Measurements from ENCODE around the gene EMP3.
"Not testable (repeated sequence)": the region's sequence is repeated elsewhere in the genome, so short reads cannot be mapped to it uniquely, and the experiment has no call there.

Gene EMP3

GRCh38 chr19:48370955-48371354, 45.6 kb downstream of the EMP3 start:
- no peak overlapping the region for H3K4me3 ChIP-seq (ENCODE audit: control insufficient read depth, low read depth, low read length)
- no peak for TF ChIP-seq CTCF (conservative IDR thresholded peaks at IDR 0.05; ENCODE audit: control insufficient read depth, insufficient read depth, low read depth, low read length)
- DNase-seq (ENCODE audit: low read depth) = no peak

- TF ChIP-seq CTCF (conservative IDR thresholded peaks at IDR 0.05; ENCODE audit: control insufficient read depth, insufficient read depth, low read depth, low read length) = no peak
- H3K4me3 ChIP-seq (ENCODE audit: control insufficient read depth, low read depth, low read length) = no peak overlapping the region
- no peak for DNase-seq (ENCODE audit: low read depth)
Observed at GRCh38 chr19:48371367-48371766, 46.0 kb downstream of the EMP3 start.

GRCh38 chr19:48371771-48372170, 46.4 kb downstream of the EMP3 start:
- not testable (repeated sequence) for H3K4me3 ChIP-seq (ENCODE audit: control insufficient read depth, low read depth, low read length); DNase-seq (ENCODE audit: low read depth)

- TF ChIP-seq CTCF (conservative IDR thresholded peaks at IDR 0.05; ENCODE audit: control insufficient read depth, insufficient read depth, low read depth, low read length) = no peak
- no peak for DNase-seq (ENCODE audit: low read depth)
- no peak overlapping the region for H3K4me3 ChIP-seq (ENCODE audit: control insufficient read depth, low read depth, low read length)
Observed at GRCh38 chr19:48372904-48373303, 47.6 kb downstream of the EMP3 start.

GRCh38 chr19:48373567-48373966, 48.2 kb downstream of the EMP3 start:
- TF ChIP-seq CTCF (conservative IDR thresholded peaks at IDR 0.05; ENCODE audit: control insufficient read depth, insufficient read depth, low read depth, low read length) = no peak
- no peak overlapping the region for H3K4me3 ChIP-seq (ENCODE audit: control insufficient read depth, low read depth, low read length)
- DNase-seq (ENCODE audit: low read depth) = no peak

- DNase-seq (ENCODE audit: low read depth) = no peak
- no peak overlapping the region for H3K4me3 ChIP-seq (ENCODE audit: control insufficient read depth, low read depth, low read length)
- no peak for TF ChIP-seq CTCF (conservative IDR thresholded peaks at IDR 0.05; ENCODE audit: control insufficient read depth, insufficient read depth, low read depth, low read length)
Observed at GRCh38 chr19:48378194-48378570, 52.8 kb downstream of the EMP3 start.

GRCh38 chr19:48379058-48379457, 53.7 kb downstream of the EMP3 start:
- H3K4me3 ChIP-seq (ENCODE audit: control insufficient read depth, low read depth, low read length) = no peak overlapping the region
- no peak for TF ChIP-seq CTCF (conservative IDR thresholded peaks at IDR 0.05; ENCODE audit: control insufficient read depth, insufficient read depth, low read depth, low read length)
- DNase-seq (ENCODE audit: low read depth) = no peak
